Effector memory CD4-positive, alpha-beta T cell (primary cell): Measurements from ENCODE around the gene PCNX1.
A peak's percentile ranks its signal among the peaks of the same experiment; 100 is the strongest.

Experiments used
- DNase-seq, 3 donors: peaks; one replicate each; pipeline ENCODE4 v3.0.0-alpha.2; 2020
- H3K27ac ChIP-seq: 2 replicates; pipeline ENCODE4 v1.7.0; 2013; ENCODE audit warnings: mild to moderate bottlenecking, low read length, moderate library complexity; ENCODE audit not compliant: insufficient read depth, poor library complexity, severe bottlenecking
- H3K27me3 ChIP-seq: replicated peaks from 2 replicates; pipeline ENCODE4 v1.7.0; 2013; ENCODE audit warnings: mild to moderate bottlenecking, low read length; ENCODE audit not compliant: insufficient read depth, control insufficient read depth, poor library complexity, severe bottlenecking
- H3K36me3 ChIP-seq: 2 replicates; pipeline ENCODE4 v1.7.0; 2013; ENCODE audit warnings: mild to moderate bottlenecking, low read length, moderate library complexity; ENCODE audit not compliant: control insufficient read depth, insufficient read depth
- H3K4me1 ChIP-seq: 2 replicates; pipeline ENCODE4 v1.7.0; 2013; ENCODE audit warnings: low read length, mild to moderate bottlenecking; ENCODE audit not compliant: control insufficient read depth, insufficient read depth, poor library complexity, severe bottlenecking
- H3K4me3 ChIP-seq: 2 replicates; pipeline ENCODE4 v1.7.0; 2013; ENCODE audit warnings: low read length, low read depth, mild to moderate bottlenecking; ENCODE audit not compliant: insufficient read depth, poor library complexity, severe bottlenecking
- H3K9me3 ChIP-seq: 2 replicates; pipeline ENCODE4 v1.7.0; 2013; ENCODE audit warnings: mild to moderate bottlenecking, low read length, moderate library complexity; ENCODE audit not compliant: control insufficient read depth

Gene PCNX1

GRCh38 chr14:70901269-70901668 is 6.0 kb upstream of the PCNX1 start:
- Histone ChIP-seq H3K4me3 (no peak overlapping the region), H3K36me3 (no peaks in the 10 kb centered on the region), H3K27ac (no peak overlapping the region), H3K9me3 (no peaks in the 10 kb centered on the region), H3K27me3 (no peaks in the 10 kb centered on the region), H3K4me1 (peaks cover 5% of the 10 kb centered on the region)
- no peak for DNase-seq

GRCh38 chr14:70902184-70902583 is 5.1 kb upstream of the PCNX1 start:
- H3K27me3 ChIP-seq, result no peaks in the 10 kb centered on the region
- H3K4me3 ChIP-seq, result no peak overlapping the region
- no peak for DNase-seq
- H3K4me1 ChIP-seq, result peaks cover 12% of the 10 kb centered on the region
- H3K27ac ChIP-seq, result no peak overlapping the region
- no peaks in the 10 kb centered on the region for H3K9me3 ChIP-seq
- no peaks in the 10 kb centered on the region for H3K36me3 ChIP-seq

GRCh38 chr14:70904373-70904772 is 2.9 kb upstream of the PCNX1 start:
- Histone ChIP-seq H3K9me3 (no peaks in the 10 kb centered on the region), H3K27me3 (no peaks in the 10 kb centered on the region), H3K4me3 (no peak overlapping the region), H3K4me1 (peaks cover 19% of the 10 kb centered on the region), H3K27ac (no peak overlapping the region), H3K36me3 (no peaks in the 10 kb centered on the region)
- no peak for DNase-seq

GRCh38 chr14:70905301-70905700 is 2.0 kb upstream of the PCNX1 start:
- Histone ChIP-seq H3K27me3 (no peaks in the 10 kb centered on the region), H3K9me3 (no peaks in the 10 kb centered on the region), H3K4me1 (peaks cover 22% of the 10 kb centered on the region), H3K36me3 (no peaks in the 10 kb centered on the region), H3K27ac (no peak overlapping the region), H3K4me3 (no peak overlapping the region)
- DNase-seq, result no peak

GRCh38 chr14:70906793-70907175 is 475 bp upstream of the PCNX1 start:
- Histone ChIP-seq H3K36me3 (no peaks in the 10 kb centered on the region), H3K4me3 (peak overlapping the region; percentile 97), H3K27me3 (no peaks in the 10 kb centered on the region), H3K4me1 (peaks cover 30% of the 10 kb centered on the region), H3K9me3 (no peaks in the 10 kb centered on the region), H3K27ac (peak overlapping the region; percentile 88)
- DNase-seq, result no peak

GRCh38 chr14:70907996-70908934 is 1.0 kb downstream of the PCNX1 start:
- peaks cover 30% of the 10 kb centered on the region for H3K4me1 ChIP-seq
- H3K9me3 ChIP-seq, result no peaks in the 10 kb centered on the region
- DNase-seq, result peak in 1 of 3 donors; percentile 29
- peak overlapping the region; percentile 97 for H3K4me3 ChIP-seq
- H3K27me3 ChIP-seq, result no peaks in the 10 kb centered on the region
- no peaks in the 10 kb centered on the region for H3K36me3 ChIP-seq
- H3K27ac ChIP-seq, result peak overlapping the region; percentile 88

- H3K36me3 ChIP-seq, result no peaks in the 10 kb centered on the region
- H3K4me1 ChIP-seq, result peaks cover 30% of the 10 kb centered on the region
- peak overlapping the region; percentile 88 for H3K27ac ChIP-seq
- DNase-seq, result no peak
- peak overlapping the region; percentile 97 for H3K4me3 ChIP-seq
- no peaks in the 10 kb centered on the region for H3K27me3 ChIP-seq
- no peaks in the 10 kb centered on the region for H3K9me3 ChIP-seq
Measured at GRCh38 chr14:70908935-70909641, 1.8 kb downstream of the PCNX1 start.

GRCh38 chr14:70909733-70910614 is 2.7 kb downstream of the PCNX1 start:
- DNase-seq, result no peak
- H3K9me3 ChIP-seq, result no peaks in the 10 kb centered on the region
- H3K4me1 ChIP-seq, result peaks cover 30% of the 10 kb centered on the region
- peak overlapping the region; percentile 97 for H3K4me3 ChIP-seq
- H3K27me3 ChIP-seq, result no peaks in the 10 kb centered on the region
- H3K36me3 ChIP-seq, result no peaks in the 10 kb centered on the region
- peak overlapping the region; percentile 88 for H3K27ac ChIP-seq

GRCh38 chr14:70915415-70915814 is 8.2 kb downstream of the PCNX1 start:
- Histone ChIP-seq H3K27ac (no peak overlapping the region), H3K4me1 (peaks cover 49% of the 10 kb centered on the region), H3K27me3 (no peaks in the 10 kb centered on the region), H3K36me3 (no peaks in the 10 kb centered on the region), H3K4me3 (no peak overlapping the region), H3K9me3 (no peaks in the 10 kb centered on the region)
- no peak for DNase-seq
